HG03457 (cell line): ENCODE measurements around the gene RAP1GAP2.
"Not testable (repeated sequence)": the region's sequence is repeated elsewhere in the genome, so short reads cannot be mapped to it uniquely, and the experiment has no call there.

Experiments
- ATAC-seq: cut with Tn5 transposase; IDR thresholded peaks from one replicate; pipeline ENCODE4 v1.9.1; 2021; ENCODE audit warnings: moderate number of reproducible peaks; ENCODE audit not compliant: unreplicated experiment

Gene RAP1GAP2

GRCh38 chr17:2785376-2785775, 10.9 kb upstream of the RAP1GAP2 start:
- not testable (repeated sequence) for ATAC-seq

GRCh38 chr17:2786176-2786881, 9.9 kb upstream of the RAP1GAP2 start:
- peak; percentile 59 for ATAC-seq

- ATAC-seq, result no peak
Observed at GRCh38 chr17:2789700-2790099, 6.5 kb upstream of the RAP1GAP2 start.

- no peak for ATAC-seq
Observed at GRCh38 chr17:2792366-2793169, 3.7 kb upstream of the RAP1GAP2 start.

GRCh38 chr17:2794111-2794803, 2.0 kb upstream of the RAP1GAP2 start:
- ATAC-seq, result no peak

GRCh38 chr17:2795441-2796163, 636 bp upstream of the RAP1GAP2 start:
- no peak for ATAC-seq

- ATAC-seq, result no peak
Observed at GRCh38 chr17:2797226-2797625, 988 bp downstream of the RAP1GAP2 start.

- no peak for ATAC-seq
Observed at GRCh38 chr17:2797637-2798036, 1.4 kb downstream of the RAP1GAP2 start.

GRCh38 chr17:2798188-2798587, 1.9 kb downstream of the RAP1GAP2 start:
- no peak for ATAC-seq

- ATAC-seq, result no peak
Observed at GRCh38 chr17:2798678-2799077, 2.4 kb downstream of the RAP1GAP2 start.

GRCh38 chr17:2799653-2800052, 3.4 kb downstream of the RAP1GAP2 start:
- ATAC-seq, result no peak

- ATAC-seq, result no peak
Observed at GRCh38 chr17:2800367-2800766, 4.1 kb downstream of the RAP1GAP2 start.

- no peak for ATAC-seq
Observed at GRCh38 chr17:2801841-2802240, 5.6 kb downstream of the RAP1GAP2 start.

GRCh38 chr17:2802574-2802973, 6.3 kb downstream of the RAP1GAP2 start:
- no peak for ATAC-seq

GRCh38 chr17:2803386-2803785, 7.1 kb downstream of the RAP1GAP2 start:
- ATAC-seq, result no peak

- ATAC-seq, result no peak
Observed at GRCh38 chr17:2803971-2804370, 7.7 kb downstream of the RAP1GAP2 start.

GRCh38 chr17:2804912-2805311, 8.7 kb downstream of the RAP1GAP2 start:
- no peak for ATAC-seq

- no peak for ATAC-seq
Observed at GRCh38 chr17:2805961-2806360, 9.7 kb downstream of the RAP1GAP2 start.

GRCh38 chr17:2808367-2809335, 12.4 kb downstream of the RAP1GAP2 start:
- ATAC-seq, result no peak

GRCh38 chr17:2809337-2809736, 13.1 kb downstream of the RAP1GAP2 start:
- no peak for ATAC-seq
